HS-5 (cell line): ENCODE measurements around the gene CLEC5A.
A peak's percentile ranks its signal among the peaks of the same experiment; 100 is the strongest.
"Not testable (repeated sequence)": the region's sequence is repeated elsewhere in the genome, so short reads cannot be mapped to it uniquely, and the experiment has no call there.

Source experiments
- DNase-seq: peaks from one replicate; pipeline ENCODE4 v3.0.0-alpha.2; 2012; ENCODE audit warnings: low read depth

Gene CLEC5A

GRCh38 chr7:141949021-141949420 lies 2.2 kb upstream of the CLEC5A start:
- no peak for DNase-seq

GRCh38 chr7:141945356-141945755 lies 1.4 kb downstream of the CLEC5A start:
- DNase-seq: peak; percentile 80

GRCh38 chr7:141944811-141945210 lies 2.0 kb downstream of the CLEC5A start:
- DNase-seq: no peak

- no peak for DNase-seq
These were observed 2.9 kb downstream of the CLEC5A start for GRCh38 chr7:141943846-141944245.

GRCh38 chr7:141941075-141941474 lies 5.7 kb downstream of the CLEC5A start:
- no peak for DNase-seq

GRCh38 chr7:141930211-141930610 lies 16.6 kb downstream of the CLEC5A start:
- no peak for DNase-seq

- DNase-seq: no peak
These were observed 18.0 kb downstream of the CLEC5A start for GRCh38 chr7:141928845-141929195.

- no peak for DNase-seq
These were observed 18.5 kb downstream of the CLEC5A start for GRCh38 chr7:141928146-141928844.

GRCh38 chr7:141920281-141920680 lies 26.5 kb downstream of the CLEC5A start:
- peak; percentile 28 for DNase-seq

GRCh38 chr7:141916099-141916498 lies 30.7 kb downstream of the CLEC5A start, which contains the start of gene OR9A4:
Gene OR9A4, plus strand, starts transcription at chr7:141916399. Its CDS starts 2,477 bp downstream, at chr7:141918876.
- no peak for DNase-seq

GRCh38 chr7:141915565-141915964 lies 31.2 kb downstream of the CLEC5A start:
- DNase-seq: no peak

- no peak for DNase-seq
These were observed 35.4 kb downstream of the CLEC5A start for GRCh38 chr7:141911391-141911790.

- DNase-seq: no peak
These were observed 40.5 kb downstream of the CLEC5A start for GRCh38 chr7:141906285-141906684.

GRCh38 chr7:141899366-141899765 lies 47.4 kb downstream of the CLEC5A start:
- DNase-seq: not testable (repeated sequence)

- DNase-seq: no peak
These were observed 55.4 kb downstream of the CLEC5A start for GRCh38 chr7:141891336-141891735.

GRCh38 chr7:141889321-141889720 lies 57.5 kb downstream of the CLEC5A start:
- DNase-seq: no peak

- DNase-seq: no peak
These were observed 62.1 kb downstream of the CLEC5A start for GRCh38 chr7:141884539-141885225.

- no peak for DNase-seq
These were observed 65.8 kb downstream of the CLEC5A start for GRCh38 chr7:141880960-141881359.

GRCh38 chr7:141877365-141877764 lies 69.4 kb downstream of the CLEC5A start:
- no peak for DNase-seq
